DND-41 (cell line): ENCODE measurements around the gene ACSL6.

ENCODE experiments used
- EZH2 ChIP-seq: IDR thresholded peaks from 3 replicates; pipeline ENCODE4 v1.6.1; 2012; ENCODE audit warnings: borderline replicate concordance, low read depth, mild to moderate bottlenecking, moderate library complexity, low read length, inconsistent platforms; ENCODE audit not compliant: severe bottlenecking
- TF ChIP-seq, protein P1 (sequence below): IDR thresholded peaks from 2 replicates; pipeline ENCODE4 v1.5.1; 2012; ENCODE audit warnings: borderline replicate concordance, low read length, moderate library complexity, mild to moderate bottlenecking; ENCODE audit not compliant: poor library complexity, severe bottlenecking; ENCODE audit errors: extremely low read depth

DNA sequence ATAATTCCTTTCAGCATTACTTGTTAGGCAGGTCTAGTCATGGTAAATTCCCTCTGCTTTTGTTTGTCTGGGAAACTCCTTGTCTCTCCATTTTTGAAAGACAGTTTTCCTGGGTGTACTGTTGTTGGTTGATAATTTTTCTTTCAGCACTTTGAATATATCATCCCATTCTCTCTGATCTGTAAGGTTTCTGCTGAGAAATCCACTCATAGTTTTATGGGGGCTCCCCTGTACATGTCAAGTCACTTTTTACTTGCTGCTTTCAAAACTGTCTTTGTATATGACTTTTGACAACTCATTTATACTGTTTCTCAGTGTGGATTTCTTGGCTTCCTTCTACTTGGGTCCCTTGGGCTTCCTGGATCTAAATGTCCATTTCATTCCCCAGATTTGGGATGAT is 82.5 kb downstream of the ACSL6 start:
- TF ChIP-seq, protein P1, sequence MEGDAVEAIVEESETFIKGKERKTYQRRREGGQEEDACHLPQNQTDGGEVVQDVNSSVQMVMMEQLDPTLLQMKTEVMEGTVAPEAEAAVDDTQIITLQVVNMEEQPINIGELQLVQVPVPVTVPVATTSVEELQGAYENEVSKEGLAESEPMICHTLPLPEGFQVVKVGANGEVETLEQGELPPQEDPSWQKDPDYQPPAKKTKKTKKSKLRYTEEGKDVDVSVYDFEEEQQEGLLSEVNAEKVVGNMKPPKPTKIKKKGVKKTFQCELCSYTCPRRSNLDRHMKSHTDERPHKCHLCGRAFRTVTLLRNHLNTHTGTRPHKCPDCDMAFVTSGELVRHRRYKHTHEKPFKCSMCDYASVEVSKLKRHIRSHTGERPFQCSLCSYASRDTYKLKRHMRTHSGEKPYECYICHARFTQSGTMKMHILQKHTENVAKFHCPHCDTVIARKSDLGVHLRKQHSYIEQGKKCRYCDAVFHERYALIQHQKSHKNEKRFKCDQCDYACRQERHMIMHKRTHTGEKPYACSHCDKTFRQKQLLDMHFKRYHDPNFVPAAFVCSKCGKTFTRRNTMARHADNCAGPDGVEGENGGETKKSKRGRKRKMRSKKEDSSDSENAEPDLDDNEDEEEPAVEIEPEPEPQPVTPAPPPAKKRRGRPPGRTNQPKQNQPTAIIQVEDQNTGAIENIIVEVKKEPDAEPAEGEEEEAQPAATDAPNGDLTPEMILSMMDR, result no peak
- no peak for TF ChIP-seq EZH2
